Stimulated activated CD4-positive, alpha-beta T cell treated with anti-CD3 and anti-CD28 coated beads, Interleukin-1b, Interleukin-23, amount 100 ng/mL, for 48 hours (primary cell): ENCODE data around the gene FAM209B.
A peak's percentile ranks its signal among the peaks of the same experiment; 100 is the strongest.
"Not testable (repeated sequence)": the region's sequence is repeated elsewhere in the genome, so short reads cannot be mapped to it uniquely, and the experiment has no call there.

Experiments used
- DNase-seq: peaks from one replicate; pipeline ENCODE4 v3.0.0-alpha.2; 2020

Gene FAM209B

GRCh38 chr20:56532946-56533345 is at the start of gene FAM209B:
TSS of gene FAM209B (plus strand) at chr20:56533246. CDS start at chr20:56533342, 96 bp downstream.
- not testable (repeated sequence) for DNase-seq

DNA sequence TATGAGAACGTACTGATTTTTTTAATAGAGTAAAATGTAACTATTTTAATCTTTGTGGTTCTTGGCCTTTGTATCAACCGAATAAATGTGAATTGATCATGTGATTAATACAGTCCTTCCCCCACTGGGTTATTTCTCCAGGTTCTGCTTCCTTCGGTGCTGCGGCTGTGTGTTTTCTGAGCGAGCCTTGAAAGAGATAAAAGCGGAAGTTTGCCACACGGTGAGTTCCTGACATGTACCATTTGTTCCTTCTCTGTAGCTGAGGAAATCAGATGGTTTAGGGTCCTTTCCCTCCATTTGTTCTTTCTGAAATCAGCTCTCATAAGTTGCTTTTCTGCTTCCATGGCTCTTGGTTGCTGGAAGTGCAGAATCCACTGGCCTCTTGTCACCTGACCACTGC is 49.1 kb upstream of the FAM209B start:
- DNase-seq, result no peak

- no peak for DNase-seq
Measured at GRCh38 chr20:56487216-56487615, 45.8 kb upstream of the FAM209B start.

DNA sequence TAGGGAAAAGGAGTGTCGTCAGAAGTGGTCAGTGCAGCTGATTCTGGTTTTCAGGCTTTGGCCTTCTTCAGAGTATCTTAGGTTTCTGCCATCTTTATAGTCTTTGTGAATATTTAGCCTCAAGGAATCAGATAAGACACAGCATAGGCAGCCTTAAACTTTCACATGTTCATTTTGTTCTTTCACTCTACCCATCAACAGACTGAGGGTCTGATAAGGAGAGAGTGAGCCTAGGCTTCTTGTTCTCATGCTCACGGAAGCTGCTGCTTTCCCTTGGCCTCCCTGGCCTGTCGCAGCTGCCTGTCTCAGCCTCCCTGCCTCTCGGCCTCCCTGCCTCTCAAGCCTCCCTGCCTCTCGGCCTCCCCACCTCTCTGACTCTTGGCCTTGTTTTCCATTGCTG is 44.5 kb upstream of the FAM209B start:
- no peak for DNase-seq

DNA sequence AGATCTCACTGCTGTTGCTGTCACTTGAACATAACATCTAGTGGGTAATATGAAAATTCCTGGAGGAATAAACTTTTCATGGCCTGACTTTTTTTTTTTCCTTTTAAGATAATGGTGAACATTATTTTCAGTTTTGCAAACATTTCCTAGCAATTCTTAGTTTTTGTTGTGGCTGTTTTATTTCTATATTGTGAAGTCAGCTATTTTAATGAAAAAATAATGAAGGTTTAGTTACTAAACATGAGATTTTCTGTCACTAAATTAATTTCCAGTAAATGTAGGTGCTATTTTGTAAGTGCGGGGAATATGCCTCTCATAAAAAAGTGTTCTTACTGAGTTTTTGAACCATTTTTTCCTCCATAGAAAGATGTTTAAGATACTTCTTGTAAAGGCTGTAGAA is 31.9 kb upstream of the FAM209B start:
- no peak for DNase-seq

- no peak for DNase-seq
Measured at GRCh38 chr20:56503916-56504315, 29.1 kb upstream of the FAM209B start.

DNA sequence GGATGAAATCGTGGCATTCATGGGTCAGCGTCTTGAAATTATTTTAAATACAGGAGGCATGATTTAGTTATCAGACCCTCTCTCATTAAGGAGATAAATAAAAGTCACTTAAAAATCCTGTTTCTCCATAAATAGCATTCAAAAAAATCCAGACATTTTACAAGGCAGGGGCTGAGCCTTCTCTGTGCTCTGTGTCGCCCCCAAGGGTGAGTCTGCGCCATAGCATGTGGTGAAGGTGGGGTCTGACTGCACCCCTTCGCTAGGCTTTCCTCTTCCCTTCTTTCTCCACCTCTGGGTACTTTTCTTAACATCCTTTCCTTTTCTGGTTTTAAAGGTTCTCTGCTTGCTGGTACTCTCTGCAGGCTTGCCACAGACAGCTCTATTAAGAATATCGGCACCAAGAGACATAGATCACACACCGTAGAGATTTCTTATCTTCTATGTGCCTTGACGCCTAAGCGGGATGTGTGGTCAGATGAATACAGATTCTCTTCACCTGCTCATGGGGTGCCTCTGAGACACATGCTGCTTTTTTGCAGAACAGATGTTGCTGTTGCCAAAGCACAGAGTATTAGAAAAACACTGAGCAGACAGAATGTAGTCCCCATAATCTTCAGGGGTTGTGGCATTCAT is 28.6 kb upstream of the FAM209B start:
- DNase-seq, result peak; percentile 10

- no peak for DNase-seq
Measured at GRCh38 chr20:56506103-56506502, 26.9 kb upstream of the FAM209B start.

DNA sequence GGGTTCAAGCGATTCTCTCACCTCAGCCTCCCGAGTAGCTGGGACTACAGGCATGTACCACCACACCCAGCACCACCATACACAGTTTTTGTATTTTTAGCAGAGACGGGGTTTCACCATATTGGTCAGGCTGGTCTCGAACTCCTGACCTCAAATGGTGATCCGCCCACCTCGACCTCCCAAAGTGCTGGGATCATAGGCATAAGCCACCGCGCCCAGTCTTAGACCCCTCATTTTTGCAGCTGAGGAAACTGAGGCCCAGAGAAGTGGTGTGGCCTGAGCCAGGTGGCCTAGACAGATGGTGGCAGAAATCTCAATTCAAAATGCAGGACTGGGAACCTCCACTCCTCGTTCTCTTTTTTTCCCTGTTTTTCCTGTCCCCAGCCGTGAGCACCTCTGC is 21.1 kb upstream of the FAM209B start:
- DNase-seq, result no peak

DNA sequence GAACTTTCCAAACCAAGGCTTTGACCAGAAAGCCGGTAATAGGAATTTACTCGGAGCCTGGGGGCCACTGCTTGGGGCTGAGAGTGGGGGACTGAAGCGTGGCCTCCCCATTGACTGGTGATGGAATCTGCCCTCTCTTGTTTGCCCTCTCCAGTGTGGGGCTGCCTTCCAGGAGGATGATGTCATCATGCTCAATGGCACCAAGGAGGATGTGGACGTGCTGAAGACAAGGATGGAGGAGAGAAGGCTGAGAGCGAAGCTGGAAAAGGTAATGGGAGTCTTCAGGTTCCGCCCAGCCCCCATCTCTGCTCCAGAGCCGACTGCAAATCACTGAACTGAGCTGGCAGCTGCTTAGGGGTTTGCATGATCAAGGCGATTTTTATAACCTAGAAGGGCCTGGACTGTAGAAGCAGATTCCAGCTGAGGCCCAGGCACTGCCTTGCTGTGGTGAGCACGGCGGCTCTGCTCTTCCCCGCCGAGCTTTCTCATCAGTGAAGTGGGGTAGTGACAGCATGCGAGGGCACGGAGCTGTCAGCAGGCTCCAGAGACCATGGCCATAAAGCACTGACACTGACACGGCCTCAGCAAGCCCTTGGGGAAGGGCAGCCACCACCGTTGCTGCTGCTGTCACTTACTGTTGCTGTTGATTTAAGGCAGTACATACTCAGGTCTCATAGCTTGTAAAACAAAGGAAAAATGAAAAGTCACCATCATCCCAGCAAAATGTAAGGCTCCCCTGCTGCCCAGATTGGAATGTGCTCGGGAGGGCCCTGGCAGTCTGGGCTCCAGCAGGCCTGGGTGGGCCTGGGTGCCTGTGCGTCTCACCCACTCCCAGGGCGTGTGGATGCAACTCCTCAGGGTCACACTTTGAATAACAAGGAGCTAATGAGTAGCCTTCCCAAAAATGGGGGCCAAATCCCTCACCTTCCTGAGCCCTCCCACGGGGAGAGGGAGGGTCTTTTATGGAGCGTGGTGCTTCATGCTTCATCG is 19.6 kb upstream of the FAM209B start:
- DNase-seq, result no peak

DNA sequence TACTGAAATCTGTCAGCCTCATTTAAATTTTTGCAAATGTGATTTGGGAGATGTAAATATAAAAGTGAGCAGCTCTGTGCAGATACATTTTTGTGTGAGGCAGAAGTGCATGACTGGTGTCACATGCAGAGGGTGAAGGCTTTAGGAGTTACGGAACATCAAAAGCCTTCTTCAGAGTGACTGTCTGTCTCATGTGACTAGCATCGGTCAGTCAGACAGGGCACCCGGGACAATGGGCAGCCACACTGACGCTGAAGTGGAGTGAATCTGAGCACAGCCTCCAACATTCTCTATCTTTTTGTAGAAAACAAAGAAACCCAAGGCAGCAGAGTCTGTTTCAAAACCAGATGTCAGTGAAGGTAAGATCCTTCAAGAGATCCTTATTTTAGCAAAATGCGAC is 16.4 kb upstream of the FAM209B start:
- no peak for DNase-seq

DNA sequence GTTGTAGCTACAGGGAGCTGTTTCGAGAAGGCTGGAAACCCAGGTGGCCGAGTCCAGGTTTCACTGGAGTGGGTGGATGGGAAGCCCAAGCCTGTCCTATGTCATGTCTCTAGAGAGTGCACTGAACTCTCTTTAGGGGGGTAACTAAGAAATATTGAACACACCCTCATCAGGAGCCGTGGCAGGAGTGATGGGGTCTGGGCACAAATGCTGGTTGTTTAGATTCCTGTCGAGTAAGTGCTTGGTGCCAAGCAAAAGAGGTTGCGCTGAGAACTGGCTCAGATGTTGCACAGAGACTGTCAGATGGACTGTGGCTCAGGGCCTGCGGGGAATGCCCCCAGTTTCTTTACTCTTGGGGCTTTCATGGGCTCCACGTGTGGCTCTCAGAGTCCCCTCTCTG is 15.8 kb upstream of the FAM209B start:
- DNase-seq, result no peak

GRCh38 chr20:56517641-56518040 is 15.4 kb upstream of the FAM209B start:
- DNase-seq, result no peak

DNA sequence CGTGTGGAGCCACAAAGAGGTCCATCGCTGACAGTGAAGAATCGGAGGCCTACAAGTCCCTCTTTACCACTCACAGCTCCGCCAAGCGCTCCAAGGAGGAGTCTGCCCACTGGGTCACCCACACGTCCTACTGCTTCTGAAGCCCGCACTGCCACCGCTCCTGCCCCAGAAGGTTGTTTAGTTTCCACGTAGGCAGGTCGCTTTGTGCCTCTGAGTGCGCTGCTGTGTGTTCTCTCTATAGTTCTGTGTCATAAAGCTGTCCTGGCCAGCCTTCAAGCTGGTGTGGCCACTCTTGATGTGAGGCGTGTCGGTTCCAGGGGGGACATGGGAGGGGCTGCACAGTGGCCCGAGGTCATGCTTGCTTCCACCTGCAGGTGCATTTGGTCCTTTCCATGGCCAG is 14.9 kb upstream of the FAM209B start:
- DNase-seq, result no peak

- DNase-seq, result no peak
Measured at GRCh38 chr20:56518721-56519398, 14.2 kb upstream of the FAM209B start.

GRCh38 chr20:56519551-56519950 is 13.5 kb upstream of the FAM209B start:
- no peak for DNase-seq

DNA sequence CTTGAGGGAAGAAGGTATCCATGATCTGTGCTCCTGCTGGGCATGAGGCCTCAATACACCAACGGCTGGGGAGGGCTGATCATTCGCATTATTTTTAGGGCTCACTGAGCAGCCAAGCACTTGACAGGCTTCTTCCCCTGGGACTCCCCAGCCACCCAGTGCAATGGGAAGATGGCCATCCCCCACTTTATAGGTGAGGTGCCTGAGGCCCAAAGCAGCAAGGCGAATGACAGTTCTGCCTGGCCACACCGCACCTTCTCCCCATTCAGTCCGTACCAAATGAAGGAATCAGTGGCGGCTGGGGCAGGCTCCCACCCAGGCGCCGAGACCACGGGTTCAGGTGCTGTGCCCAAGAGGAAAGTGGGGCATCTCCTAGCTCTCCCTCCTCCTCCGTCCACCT is 12.9 kb upstream of the FAM209B start:
- DNase-seq, result no peak

DNA sequence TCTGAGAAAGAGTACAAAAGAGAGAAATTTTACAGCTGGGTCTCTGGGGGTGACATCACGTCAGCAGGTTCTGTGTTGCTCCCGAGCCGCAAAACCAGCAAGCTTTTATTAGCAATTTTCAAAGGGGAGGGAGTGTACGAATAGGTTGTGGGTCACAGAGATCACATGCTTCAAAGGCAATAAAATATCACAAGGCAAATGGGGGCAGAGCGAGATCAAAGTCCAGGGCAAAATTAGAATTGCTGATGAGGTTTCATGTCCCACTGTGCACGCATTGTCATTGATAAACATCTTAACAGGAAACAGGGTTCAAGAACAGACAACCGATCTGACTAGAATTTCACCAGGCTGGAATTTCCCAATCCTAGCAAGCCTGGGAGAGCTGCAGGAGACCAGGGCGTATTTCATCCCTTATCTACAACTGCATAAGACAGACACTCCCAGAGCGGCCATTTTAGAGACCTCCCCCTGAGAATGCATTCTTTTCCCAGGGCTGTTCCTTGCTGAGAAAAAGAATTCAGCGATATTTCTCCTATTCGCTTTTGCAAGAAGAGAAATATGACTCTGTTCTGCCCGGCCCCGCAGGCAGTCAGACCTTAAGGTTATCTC is 12.2 kb upstream of the FAM209B start:
- DNase-seq, result not testable (repeated sequence)

- no peak for DNase-seq
Measured at GRCh38 chr20:56522311-56522710, 10.7 kb upstream of the FAM209B start.

DNA sequence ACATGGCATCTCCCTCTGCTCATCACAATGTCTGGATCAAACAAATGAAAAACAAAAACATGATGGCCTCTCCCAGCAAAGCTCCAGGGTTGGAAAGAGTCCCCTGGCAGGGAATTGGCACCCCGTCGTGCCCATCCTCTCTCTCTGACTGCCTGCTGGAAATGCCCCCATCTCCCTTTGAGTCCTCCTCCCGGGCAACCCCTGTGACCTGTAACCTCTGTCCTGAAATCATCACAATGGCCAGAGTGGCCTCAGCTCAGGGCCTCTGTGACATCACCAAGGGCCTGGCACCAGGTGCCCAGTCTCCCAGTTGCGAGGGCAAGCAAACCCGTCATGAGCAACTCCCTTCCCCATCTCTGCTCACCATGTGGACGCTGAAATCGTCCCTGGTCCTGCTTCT is 8.6 kb upstream of the FAM209B start, which contains the start of gene FAM209A:
FAM209A (plus strand) TSS at position 301 of the 400 bp plus-strand sequence; CDS start at position 366, 65 bp downstream.
- not testable (repeated sequence) for DNase-seq

- no peak for DNase-seq
Measured at GRCh38 chr20:56527521-56527920, 5.5 kb upstream of the FAM209B start.

- DNase-seq, result no peak
Measured at GRCh38 chr20:56537997-56538396, 5.0 kb downstream of the FAM209B start.

- no peak for DNase-seq
Measured at GRCh38 chr20:56540415-56540814, 7.4 kb downstream of the FAM209B start.
